Adipocyte (in vitro differentiated cells): ENCODE data around the gene ATP6V1G2.
A peak's percentile ranks its signal among the peaks of the same experiment; 100 is the strongest.

ENCODE experiments used
- DNase-seq: peaks from one replicate; pipeline ENCODE4 v3.0.0-alpha.2; 2015; ENCODE audit warnings: low read depth
- H3K27me3 ChIP-seq: replicated peaks from 2 replicates; pipeline ENCODE4 v1.7.0; 2013; ENCODE audit warnings: mild to moderate bottlenecking, low read length, moderate library complexity; ENCODE audit not compliant: control insufficient read depth, insufficient read depth
- H3K36me3 ChIP-seq: 2 replicates; pipeline ENCODE4 v1.7.0; 2013; ENCODE audit warnings: low read length, mild to moderate bottlenecking, moderate library complexity; ENCODE audit not compliant: control insufficient read depth, insufficient read depth, severe bottlenecking
- H3K4me1 ChIP-seq: 2 replicates; pipeline ENCODE4 v1.7.0; 2013; ENCODE audit warnings: mild to moderate bottlenecking, low read length, moderate library complexity; ENCODE audit not compliant: control insufficient read depth, insufficient read depth
- H3K4me3 ChIP-seq: 2 replicates; pipeline ENCODE4 v1.7.0; 2013; ENCODE audit warnings: mild to moderate bottlenecking, low read length, moderate library complexity
- H3K9ac ChIP-seq: 2 replicates; pipeline ENCODE4 v1.7.0; 2013; ENCODE audit warnings: mild to moderate bottlenecking, low read length, moderate library complexity
- H3K9me3 ChIP-seq: 2 replicates; pipeline ENCODE4 v1.7.0; 2013; ENCODE audit warnings: mild to moderate bottlenecking, low read length, moderate library complexity; ENCODE audit not compliant: control insufficient read depth

ATP6V1G2 gene

DNA sequence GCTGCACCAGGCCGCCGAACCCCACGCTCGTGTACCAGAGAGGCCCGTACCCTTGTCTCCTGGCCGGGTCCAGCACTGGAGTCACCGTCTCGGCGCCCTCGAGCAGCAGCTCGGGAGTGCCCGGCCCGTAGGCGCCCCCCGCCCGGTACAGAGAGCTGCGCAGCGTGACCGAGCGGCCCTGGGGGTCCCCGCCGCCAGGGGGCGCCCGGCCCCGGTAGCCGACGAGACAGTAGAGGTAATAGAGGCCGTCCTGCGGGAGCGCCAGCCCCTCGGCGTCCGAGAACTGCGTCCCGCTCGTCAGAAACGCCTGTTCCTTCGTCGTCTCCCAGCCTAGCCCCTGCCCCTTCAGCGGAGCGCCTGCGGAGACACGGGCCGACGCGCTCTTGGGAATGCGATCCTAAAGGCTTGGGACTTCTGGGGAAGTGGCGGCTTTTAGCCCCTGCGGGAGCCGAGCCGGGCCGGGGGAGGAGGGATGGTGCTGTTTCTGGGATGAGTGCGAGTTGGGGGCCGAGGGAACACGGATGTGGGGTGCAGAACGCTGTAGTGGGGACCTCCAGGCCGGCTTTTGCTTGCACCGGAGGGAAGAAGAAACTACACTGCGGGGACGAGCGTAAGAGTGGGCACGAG, 34.5 kb upstream of the ATP6V1G2 start:
- H3K27me3 ChIP-seq: peaks cover 4% of the 10 kb centered on the region
- peak; percentile 93 for DNase-seq

DNA sequence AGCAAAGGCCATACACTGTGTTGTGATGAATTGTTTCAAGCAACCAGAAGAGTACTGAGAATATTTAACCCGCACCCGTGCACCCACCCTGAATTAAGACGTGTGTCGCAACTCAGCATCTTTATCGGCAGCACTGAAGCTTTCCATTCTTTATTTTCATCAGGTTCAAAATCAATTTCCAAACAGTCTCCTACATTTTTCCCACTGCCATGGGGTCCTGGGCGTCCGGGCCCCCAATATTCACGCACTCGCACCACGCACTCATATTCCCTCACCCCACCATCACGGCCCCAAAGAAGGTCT, 34.0 kb upstream of the ATP6V1G2 start:
- DNase-seq: no peak
- H3K27me3 ChIP-seq: peaks cover 4% of the 10 kb centered on the region
- H3K9ac ChIP-seq: peak overlapping the region; percentile 96
- no peaks in the 10 kb centered on the region for H3K36me3 ChIP-seq
- H3K9me3 ChIP-seq: no peaks in the 10 kb centered on the region
- H3K4me1 ChIP-seq: peaks cover 11% of the 10 kb centered on the region
- H3K4me3 ChIP-seq: peak overlapping the region; percentile 96

More for the DNA sequence above, 34.5 kb upstream of the ATP6V1G2 start:
- peaks cover 10% of the 10 kb centered on the region for H3K4me1 ChIP-seq
- H3K4me3 ChIP-seq: peak overlapping the region; percentile 96
- no peaks in the 10 kb centered on the region for H3K9me3 ChIP-seq
- no peaks in the 10 kb centered on the region for H3K36me3 ChIP-seq
- H3K9ac ChIP-seq: peak overlapping the region; percentile 96

DNA sequence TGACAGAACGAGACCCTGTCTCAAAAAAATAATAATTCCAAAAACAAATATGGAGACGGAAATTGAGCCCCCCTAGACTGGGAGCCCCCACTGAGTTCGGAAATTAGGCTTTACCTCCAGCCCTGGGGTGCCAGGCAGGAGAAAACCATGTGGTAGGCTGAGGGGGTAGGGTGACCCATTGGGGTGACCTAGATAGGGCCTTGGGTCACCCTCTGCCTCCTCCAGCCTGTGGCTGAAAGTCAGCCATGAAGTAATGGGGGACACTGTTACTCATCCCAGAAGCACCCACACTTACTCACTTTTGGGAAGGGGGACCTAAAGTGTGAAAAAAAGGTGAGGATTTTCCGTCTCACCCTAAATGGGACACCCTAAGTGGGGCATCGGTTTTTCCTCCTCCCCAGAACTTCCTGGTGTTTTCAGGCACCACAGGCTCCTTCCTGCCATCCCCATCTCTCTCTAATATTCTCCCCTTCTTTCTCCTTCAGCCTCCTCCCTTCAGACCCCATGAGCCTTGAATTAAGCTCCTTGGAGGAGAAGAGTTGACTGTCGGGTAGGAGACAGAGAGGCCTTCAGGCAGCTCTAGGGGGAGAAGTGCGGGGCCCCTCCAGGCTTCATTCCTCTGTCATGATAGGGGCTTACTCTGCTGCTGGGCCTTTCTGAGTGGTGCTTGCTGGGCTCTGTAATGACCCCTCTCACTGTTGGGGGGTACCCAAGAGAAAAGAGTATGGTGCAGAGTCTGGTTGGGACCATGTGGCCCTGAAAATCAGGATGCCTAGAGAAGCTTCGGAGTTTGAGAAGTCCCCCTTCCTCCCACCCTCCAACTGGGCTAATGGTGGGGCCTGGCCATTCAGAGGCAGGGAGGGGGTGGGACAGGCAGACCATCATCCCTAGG, 33.4 kb upstream of the ATP6V1G2 start:
- H3K4me1 ChIP-seq: peaks cover 15% of the 10 kb centered on the region
- no peak overlapping the region for H3K9ac ChIP-seq
- H3K27me3 ChIP-seq: peaks cover 4% of the 10 kb centered on the region
- H3K9me3 ChIP-seq: no peaks in the 10 kb centered on the region
- no peaks in the 10 kb centered on the region for H3K36me3 ChIP-seq
- H3K4me3 ChIP-seq: no peak overlapping the region
- no peak for DNase-seq

DNA sequence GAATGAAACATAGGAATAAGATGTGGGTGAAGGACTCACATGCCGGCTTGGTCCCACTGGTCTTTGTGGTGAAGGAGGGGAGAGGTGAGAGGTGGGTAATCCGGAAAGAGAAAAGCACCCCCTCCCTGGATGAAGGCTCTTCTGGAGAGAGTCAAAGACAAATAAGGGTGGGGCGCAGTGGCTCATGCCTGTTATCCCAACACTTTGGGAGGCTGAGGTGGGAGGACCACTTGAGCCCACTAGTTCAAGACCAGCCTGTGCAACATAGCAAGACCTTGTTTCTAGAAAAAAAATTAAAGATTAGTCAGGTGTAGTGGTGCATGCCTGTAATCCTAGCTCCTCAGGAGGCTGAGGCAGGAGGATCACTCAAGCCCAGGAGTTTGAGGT, 32.7 kb upstream of the ATP6V1G2 start:
- Histone ChIP-seq H3K4me1 (peaks cover 15% of the 10 kb centered on the region), H3K36me3 (no peaks in the 10 kb centered on the region), H3K27me3 (peaks cover 4% of the 10 kb centered on the region), H3K4me3 (no peak overlapping the region), H3K9me3 (no peaks in the 10 kb centered on the region), H3K9ac (no peak overlapping the region)
- DNase-seq: no peak

DNA sequence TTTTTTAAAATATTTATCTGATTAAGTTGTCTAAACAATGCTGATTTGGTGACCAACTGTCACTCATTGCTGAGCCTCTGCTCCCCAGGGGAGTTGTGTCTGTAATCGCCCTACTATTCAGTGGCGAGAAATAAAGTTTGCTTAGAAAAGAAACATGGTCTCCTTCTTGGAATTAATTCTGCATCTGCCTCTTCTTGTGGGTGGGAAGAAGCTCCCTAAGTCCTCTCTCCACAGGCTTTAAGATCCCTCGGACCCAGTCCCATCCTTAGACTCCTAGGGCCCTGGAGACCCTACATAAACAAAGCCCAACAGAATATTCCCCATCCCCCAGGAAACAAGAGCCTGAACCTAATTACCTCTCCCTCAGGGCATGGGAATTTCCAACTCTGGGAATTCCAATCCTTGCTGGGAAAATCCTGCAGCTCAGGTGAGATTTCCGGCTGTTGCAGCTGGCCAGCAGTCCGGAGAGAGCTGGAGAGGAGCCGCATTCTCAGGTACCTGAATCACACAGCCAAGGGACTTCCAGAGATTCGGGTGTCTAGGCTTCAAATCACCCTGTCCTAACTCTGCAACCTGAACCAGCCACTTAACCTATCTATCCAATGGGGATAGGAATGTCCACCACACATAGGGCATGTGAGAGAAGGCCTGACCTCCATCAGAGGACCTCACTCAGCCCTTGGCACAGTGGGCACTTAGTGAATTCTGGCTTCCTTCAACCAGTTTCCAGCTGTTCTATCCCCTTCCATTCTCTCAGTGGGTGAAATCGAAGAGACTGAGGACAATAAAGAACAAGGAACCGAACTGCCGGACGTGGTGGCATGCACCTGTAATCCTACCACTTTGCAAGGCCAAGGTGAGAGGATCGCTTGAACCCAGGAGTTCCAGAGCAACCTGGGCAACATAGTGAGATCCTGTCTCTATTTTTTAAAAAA, 32.0 kb upstream of the ATP6V1G2 start:
- Histone ChIP-seq H3K27me3 (peaks cover 4% of the 10 kb centered on the region), H3K36me3 (no peaks in the 10 kb centered on the region), H3K4me3 (no peak overlapping the region), H3K9ac (no peak overlapping the region), H3K9me3 (no peaks in the 10 kb centered on the region), H3K4me1 (peaks cover 15% of the 10 kb centered on the region)
- DNase-seq: no peak

DNA sequence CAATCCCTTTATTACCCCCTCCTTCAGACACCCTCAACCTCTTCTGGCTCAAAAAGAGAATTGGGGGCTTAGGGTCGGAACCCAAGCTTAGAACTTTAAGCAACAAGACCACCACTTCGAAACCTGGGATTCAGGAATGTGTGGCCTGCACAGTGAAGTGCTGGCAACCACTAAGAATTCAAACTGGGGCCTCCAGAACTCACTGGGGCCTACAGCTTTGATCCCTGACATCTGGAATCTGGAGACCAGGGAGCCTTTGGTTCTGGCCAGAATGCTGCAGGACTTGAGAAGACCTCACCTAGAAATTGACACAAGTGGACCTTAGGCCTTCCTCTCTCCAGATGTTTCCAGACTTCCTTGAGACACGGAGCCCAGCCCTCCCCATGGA, 31.2 kb upstream of the ATP6V1G2 start:
- Histone ChIP-seq H3K4me3 (no peak overlapping the region), H3K9me3 (no peaks in the 10 kb centered on the region), H3K36me3 (no peaks in the 10 kb centered on the region), H3K9ac (no peak overlapping the region), H3K27me3 (peaks cover 8% of the 10 kb centered on the region), H3K4me1 (peaks cover 15% of the 10 kb centered on the region)
- DNase-seq: no peak

DNA sequence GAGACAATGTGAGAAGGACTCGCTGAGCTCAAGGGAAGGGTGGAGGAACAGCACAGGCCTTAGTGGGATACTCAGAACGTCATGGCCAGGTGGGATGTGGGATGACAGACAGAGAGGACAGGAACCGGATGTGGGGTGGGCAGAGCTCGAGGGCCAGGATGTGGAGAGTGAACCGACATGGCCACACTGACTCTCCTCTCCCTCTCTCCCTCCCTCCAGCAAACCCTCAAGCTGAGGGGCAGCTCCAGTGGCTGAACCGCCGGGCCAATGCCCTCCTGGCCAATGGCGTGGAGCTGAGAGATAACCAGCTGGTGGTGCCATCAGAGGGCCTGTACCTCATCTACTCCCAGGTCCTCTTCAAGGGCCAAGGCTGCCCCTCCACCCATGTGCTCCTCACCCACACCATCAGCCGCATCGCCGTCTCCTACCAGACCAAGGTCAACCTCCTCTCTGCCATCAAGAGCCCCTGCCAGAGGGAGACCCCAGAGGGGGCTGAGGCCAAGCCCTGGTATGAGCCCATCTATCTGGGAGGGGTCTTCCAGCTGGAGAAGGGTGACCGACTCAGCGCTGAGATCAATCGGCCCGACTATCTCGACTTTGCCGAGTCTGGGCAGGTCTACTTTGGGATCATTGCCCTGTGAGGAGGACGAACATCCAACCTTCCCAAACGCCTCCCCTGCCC, 30.6 kb upstream of the ATP6V1G2 start:
- Histone ChIP-seq H3K4me1 (peaks cover 15% of the 10 kb centered on the region), H3K27me3 (peaks cover 8% of the 10 kb centered on the region), H3K36me3 (no peaks in the 10 kb centered on the region), H3K4me3 (no peak overlapping the region), H3K9ac (no peak overlapping the region), H3K9me3 (no peaks in the 10 kb centered on the region)
- no peak for DNase-seq

DNA sequence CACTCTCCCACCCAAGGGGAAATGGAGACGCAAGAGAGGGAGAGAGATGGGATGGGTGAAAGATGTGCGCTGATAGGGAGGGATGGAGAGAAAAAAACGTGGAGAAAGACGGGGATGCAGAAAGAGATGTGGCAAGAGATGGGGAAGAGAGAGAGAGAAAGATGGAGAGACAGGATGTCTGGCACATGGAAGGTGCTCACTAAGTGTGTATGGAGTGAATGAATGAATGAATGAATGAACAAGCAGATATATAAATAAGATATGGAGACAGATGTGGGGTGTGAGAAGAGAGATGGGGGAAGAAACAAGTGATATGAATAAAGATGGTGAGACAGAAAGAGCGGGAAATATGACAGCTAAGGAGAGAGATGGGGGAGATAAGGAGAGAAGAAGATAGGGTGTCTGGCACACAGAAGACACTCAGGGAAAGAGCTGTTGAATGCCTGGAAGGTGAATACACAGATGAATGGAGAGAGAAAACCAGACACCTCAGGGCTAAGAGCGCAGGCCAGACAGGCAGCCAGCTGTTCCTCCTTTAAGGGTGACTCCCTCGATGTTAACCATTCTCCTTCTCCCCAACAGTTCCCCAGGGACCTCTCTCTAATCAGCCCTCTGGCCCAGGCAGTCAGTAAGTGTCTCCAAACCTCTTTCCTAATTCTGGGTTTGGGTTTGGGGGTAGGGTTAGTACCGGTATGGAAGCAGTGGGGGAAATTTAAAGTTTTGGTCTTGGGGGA, 29.7 kb upstream of the ATP6V1G2 start:
- no peak for DNase-seq
- Histone ChIP-seq H3K4me3 (no peak overlapping the region), H3K27me3 (peaks cover 8% of the 10 kb centered on the region), H3K9ac (no peak overlapping the region), H3K36me3 (no peaks in the 10 kb centered on the region), H3K9me3 (no peaks in the 10 kb centered on the region), H3K4me1 (peaks cover 9% of the 10 kb centered on the region)

DNA sequence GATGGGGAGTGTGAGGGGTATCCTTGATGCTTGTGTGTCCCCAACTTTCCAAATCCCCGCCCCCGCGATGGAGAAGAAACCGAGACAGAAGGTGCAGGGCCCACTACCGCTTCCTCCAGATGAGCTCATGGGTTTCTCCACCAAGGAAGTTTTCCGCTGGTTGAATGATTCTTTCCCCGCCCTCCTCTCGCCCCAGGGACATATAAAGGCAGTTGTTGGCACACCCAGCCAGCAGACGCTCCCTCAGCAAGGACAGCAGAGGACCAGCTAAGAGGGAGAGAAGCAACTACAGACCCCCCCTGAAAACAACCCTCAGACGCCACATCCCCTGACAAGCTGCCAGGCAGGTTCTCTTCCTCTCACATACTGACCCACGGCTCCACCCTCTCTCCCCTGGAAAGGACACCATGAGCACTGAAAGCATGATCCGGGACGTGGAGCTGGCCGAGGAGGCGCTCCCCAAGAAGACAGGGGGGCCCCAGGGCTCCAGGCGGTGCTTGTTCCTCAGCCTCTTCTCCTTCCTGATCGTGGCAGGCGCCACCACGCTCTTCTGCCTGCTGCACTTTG, 29.0 kb upstream of the ATP6V1G2 start, which contains the start of gene TNF:
TNF (plus strand) TSS at position 231 of the 567 bp plus-strand sequence; CDS start at position 408, 177 bp downstream.
- Histone ChIP-seq H3K4me3 (no peak within 1 kb of the TSS), H3K9me3 (no peaks in the 10 kb centered on the region), H3K4me1 (peaks cover 6% of the 10 kb centered on the region), H3K36me3 (no peaks in the 10 kb centered on the region), H3K27me3 (peaks cover 8% of the 10 kb centered on the region), H3K9ac (no peak within 1 kb of the TSS)
- no peak for DNase-seq
